K562 (cell line): ENCODE results near the gene DCUN1D2. TPM values are rescaled to one million over a fixed set of nuclear protein-coding genes. Genes with fewer than 3 reads are reported as not detected.
A peak's percentile ranks its signal among the peaks of the same experiment; 100 is the strongest.

Source experiments
- ATAC-seq: fragments of 200-7000 bp; cut with Tn5 transposase; 3 replicates; pipeline ENCODE4 v1.9.1; 2020; ENCODE audit warnings: moderate library complexity
- BruUV-seq: library from RNA; stranded (reverse); fragments of 400-500 nt; replicated peaks from 2 replicates; lab custom pipeline; 2021; lab: Mats Ljungman, UMichigan
- CTCF ChIA-PET: fragments of 300-600 bp; formaldehyde crosslinking; extraction: SDS; loops from one replicate; lab custom pipeline; 2021; ENCODE audit warnings: low intra/inter-chr PET ratio; lab: Yijun Ruan, JAX
- POLR2A ChIA-PET: fragments of 300-600, 350-650 bp; sonication (Branson Sonifier 250); formaldehyde crosslinking; extraction: SDS; loops from one replicate; lab custom pipeline; 2021; ENCODE audit warnings: antibody characterized with exemption, inconsistent platforms; lab: Yijun Ruan, JAX
- DNase-seq, 4 experiments: peaks; one replicate each; pipeline versions ENCODE4 v3.0.0 to v3.0.0-alpha.2; 2011 to 2018; ENCODE audit warnings: low spot score in 3 of 4, mixed read lengths in 3 of 4; ENCODE audit errors: extremely low read depth in 1 of 4
- FAIRE-seq: peaks from 2 replicates; lab custom pipeline; 2011; peaks lifted over from hg19 to GRCh38; lab: Jason Lieb, UNC
- H2AFZ ChIP-seq: 2 replicates; pipeline ENCODE4 v1.6.0; 2011; ENCODE audit warnings: low read depth, low read length, control low read depth, inconsistent platforms
- H3K27ac ChIP-seq: fragments of 200-600 bp; 3 replicates; pipeline ENCODE4 v1.8.0; 2011; ENCODE audit warnings: low read depth, mild to moderate bottlenecking, control low read depth, inconsistent platforms, low read length, moderate library complexity, mixed read lengths; ENCODE audit errors: extremely low read depth
- H3K27me3 ChIP-seq, 2 experiments: fragments of 300-600 bp in 1 of 2; 2 replicates in 1 of 2; 3 replicates in 1 of 2; pipeline versions ENCODE4 v1.6.0 to v1.8.0; 2011; ENCODE audit warnings: inconsistent platforms in 2 of 2, low read length in 2 of 2, mild to moderate bottlenecking in 1 of 2, mixed read lengths in 1 of 2, moderate library complexity in 1 of 2; ENCODE audit not compliant: control insufficient read depth in 2 of 2, insufficient read depth in 2 of 2
- H3K36me3 ChIP-seq: fragments of 300-600 bp; 3 replicates; pipeline ENCODE4 v1.8.0; 2011; ENCODE audit warnings: mild to moderate bottlenecking, low read length, inconsistent platforms; ENCODE audit not compliant: control insufficient read depth, insufficient read depth
- H3K4me1 ChIP-seq, 2 experiments: fragments of 200-600 bp in 1 of 2; replicated peaks in 1 of 2; 2 replicates in 1 of 2; 3 replicates in 1 of 2; pipeline versions ENCODE4 v1.5.1 to v1.8.0; 2011; ENCODE audit warnings: inconsistent platforms in 2 of 2, low read length in 2 of 2, mild to moderate bottlenecking in 1 of 2, mixed read lengths in 1 of 2, moderate library complexity in 1 of 2; ENCODE audit not compliant: control insufficient read depth in 2 of 2, insufficient read depth in 2 of 2
- H3K4me2 ChIP-seq: 2 replicates; pipeline ENCODE4 v1.6.1; 2011; ENCODE audit warnings: low read length, control low read depth, inconsistent platforms, mixed read lengths; ENCODE audit not compliant: insufficient read depth
- H3K4me3 ChIP-seq: fragments of 200-600 bp; sonication (generic), shearing (Covaris generic); 2 replicates; pipeline ENCODE4 v1.5.1; 2016; ENCODE audit warnings: control low read depth, inconsistent platforms
- H3K79me2 ChIP-seq: fragments of 200-600 bp; 3 replicates; pipeline ENCODE4 v1.8.0; 2011; ENCODE audit warnings: low read length, inconsistent platforms; ENCODE audit not compliant: control insufficient read depth, insufficient read depth
- H3K9ac ChIP-seq, 2 experiments: 2 replicates each; pipeline versions ENCODE4 v1.6.0 to v1.6.1; 2011; ENCODE audit warnings: low read depth in 2 of 2, low read length in 2 of 2, control low read depth in 1 of 2, inconsistent platforms in 1 of 2, mild to moderate bottlenecking in 1 of 2, mixed read lengths in 1 of 2; ENCODE audit not compliant: insufficient read depth in 1 of 2
- H3K9me1 ChIP-seq: one replicate; pipeline ENCODE4 v1.6.0; 2011; ENCODE audit warnings: inconsistent platforms, mild to moderate bottlenecking, low read length, moderate library complexity; ENCODE audit not compliant: control insufficient read depth, insufficient read depth
- H3K9me3 ChIP-seq: replicated peaks from 2 replicates; pipeline ENCODE4 v1.5.1; 2011; ENCODE audit warnings: low read depth, low read length, inconsistent platforms; ENCODE audit not compliant: control insufficient read depth, insufficient read depth
- H4K20me1 ChIP-seq: replicated peaks from 2 replicates; pipeline ENCODE4 v1.6.1; 2011; ENCODE audit warnings: low read length, inconsistent platforms, mixed read lengths; ENCODE audit not compliant: control insufficient read depth, insufficient read depth
- CBX2 ChIP-seq: fragments of 200-600 bp; sonication (generic); IDR thresholded peaks from one replicate; pipeline ENCODE4 v1.6.1; 2012; ENCODE audit warnings: mild to moderate bottlenecking, low read length, inconsistent platforms; ENCODE audit not compliant: insufficient read depth, poor library complexity, severe bottlenecking
- GTF2F1 ChIP-seq: IDR thresholded peaks from 2 replicates; pipeline ENCODE4 v1.6.1; 2011; ENCODE audit warnings: low read depth, low read length, improper control_type of control experiment
- NEUROD1 ChIP-seq: fragments of 150-350 bp; IDR thresholded peaks from 2 replicates; pipeline ENCODE4 v1.6.1; 2014; ENCODE audit warnings: borderline replicate concordance, low read length, low read depth; ENCODE audit not compliant: partially characterized antibody
- POLR2G ChIP-seq: fragments of 200-400 bp; formaldehyde crosslinking; IDR thresholded peaks from 2 replicates; pipeline ENCODE4 v1.6.1; 2017; ENCODE audit warnings: low read depth, mild to moderate bottlenecking, antibody characterized with exemption, low read length, moderate library complexity
- RAD21 ChIP-seq, 2 experiments: fragments of 250-450 bp in 1 of 2; fragments of 450-650 bp in 1 of 2; sonication (Bioruptor Pico) in 1 of 2; formaldehyde crosslinking in 1 of 2; IDR thresholded peaks in 1 of 2; conservative IDR thresholded peaks in 1 of 2; 2 replicates each; pipeline versions ENCODE4 v1.4.0 to v1.8.0; 2020 to 2022; ENCODE audit warnings: mild to moderate bottlenecking in 2 of 2, moderate library complexity in 1 of 2
- ZNF561 ChIP-seq: fragments of 450-650 bp; formaldehyde crosslinking; conservative IDR thresholded peaks from 2 replicates; pipeline ENCODE4 v1.4.0; 2020; ENCODE audit warnings: mild to moderate bottlenecking, moderate library complexity
- ZNF589 ChIP-seq: fragments of 200-800 bp; sonication (Bioruptor generic); IDR thresholded peaks from 2 replicates; pipeline ENCODE4 v1.6.1; 2016; ENCODE audit warnings: low read depth, missing genetic modification characterization, missing compliant biosample characterization
- WGBS: fragments of 100-300 bp; shearing (Covaris generic); methylation state at CpG from one replicate; pipeline ENCODE4 v1.1.6; 2016; ENCODE audit warnings: low coverage, mixed read lengths; ENCODE audit not compliant: insufficient coverage; ENCODE audit errors: missing lambda C conversion rate; 5-methylcytosine and 5-hydroxymethylcytosine counted together
- in situ Hi-C: fragments of 300-500 bp; cut with MboI; formaldehyde crosslinking; loops from 4 replicates; pipeline ENCODE4 v1.15.0; 2018; ENCODE audit warnings: inconsistent platforms, mixed read lengths
- intact Hi-C: fragments of 100-400 bp; cut with micrococcal nuclease; formaldehyde crosslinking; loops from 2 replicates; pipeline ENCODE4 v1.14.2; 2022
- polyA plus RNA-seq, 8 experiments: library from polyadenylated mRNA; depleted of rRNA in 4 of 8; stranded (reverse) in 5 of 8; unstranded in 3 of 8; fragments of >200 nt; fragmentation: Nextera tagmentation in 2 of 8; fragmentation: Illumina TruSeq in 1 of 8; extraction: Ambion mirVana in 2 of 8; extraction: Trizol in 1 of 8; gene quantifications; 2 replicates each; pipeline versions ENCODE4 v1.2.1 to v1.2.3, GENCODE V29; 2011 to 2014; ENCODE audit warnings: inconsistent platforms in 1 of 8, missing spikeins in 1 of 8
- total RNA-seq, 7 experiments: library from RNA; depleted of rRNA in 6 of 7; stranded (reverse); fragments of >200 nt in 6 of 7; fragmentation: Illumina TruSeq in 2 of 7; extraction: Trizol in 2 of 7; gene quantifications; 2 replicates each; pipeline versions ENCODE4 v1.2.1 to v1.2.3, GENCODE V29; 2011 to 2021; ENCODE audit warnings: low replicate concordance in 1 of 7
- TF ChIP-seq, protein P1 (sequence below): fragments of 250-450 bp; sonication (Bioruptor Pico); IDR thresholded peaks from 2 replicates; pipeline ENCODE4 v1.5.0; 2021; ENCODE audit warnings: mild to moderate bottlenecking, borderline replicate concordance
- TF ChIP-seq, protein P2 (sequence below), 3 experiments: IDR thresholded peaks in 2 of 3; conservative IDR thresholded peaks in 1 of 3; 2 replicates each; pipeline ENCODE4 v1.5.1; 2011 to 2012; ENCODE audit warnings: low read length in 3 of 3, mild to moderate bottlenecking in 3 of 3, control low read depth in 2 of 3, improper control_type of control experiment in 1 of 3, inconsistent platforms in 1 of 3, low read depth in 1 of 3, mixed read lengths in 1 of 3, moderate library complexity in 1 of 3; ENCODE audit not compliant: insufficient read depth in 2 of 3
- TF ChIP-seq, protein P3 (sequence below): fragments of 200-800 bp; sonication (Bioruptor generic); IDR thresholded peaks from 2 replicates; pipeline ENCODE4 v1.6.1; 2017; ENCODE audit warnings: missing genetic modification characterization, missing compliant biosample characterization

The DCUN1D2 gene
- total and polyA plus RNA-seq, 9 of the 15 experiments (the other 6 are each of a cell fraction or from before 2014, with no cell fraction given) = 2.1 to 16.8 (median 11.1) TPM

DNA sequence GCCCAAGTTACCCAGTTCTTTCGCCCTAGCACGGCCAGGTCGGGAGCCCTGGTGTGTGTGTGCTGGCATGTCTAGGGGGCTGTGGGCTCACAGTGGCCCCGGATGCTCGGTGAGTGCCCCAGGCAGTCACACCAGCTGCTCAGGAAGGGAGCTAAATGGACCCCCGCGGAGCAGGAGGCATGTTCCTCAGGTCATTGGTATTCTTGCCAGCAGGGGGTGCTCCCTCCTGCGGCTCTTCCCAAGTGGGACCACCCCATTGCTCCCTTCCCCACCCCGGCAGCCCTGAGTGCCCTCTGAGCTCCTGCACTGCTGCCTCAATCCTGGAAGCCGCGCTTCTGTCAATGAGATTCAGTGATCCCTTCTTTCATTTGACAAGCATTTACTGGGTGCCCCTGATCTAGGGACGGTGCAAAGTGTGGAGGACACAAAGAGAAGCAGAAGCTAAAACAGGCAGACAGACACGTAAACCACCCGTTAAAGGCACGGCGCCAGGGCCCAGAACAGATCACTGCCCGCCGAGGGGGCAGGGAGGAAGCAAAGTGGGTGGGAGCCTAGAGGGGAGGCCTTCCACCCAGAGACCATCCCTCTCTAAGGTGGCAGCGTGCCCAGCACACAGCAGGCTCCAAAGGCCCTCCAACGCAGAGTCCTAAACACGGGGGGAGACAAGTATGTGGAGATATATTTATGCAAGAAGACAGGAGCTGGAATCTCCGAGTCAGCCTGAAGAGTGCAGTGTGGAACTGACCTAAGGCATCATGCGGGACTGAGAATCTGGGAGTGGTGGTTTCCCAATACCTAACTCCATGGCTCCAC lies 32.1 kb downstream of the DCUN1D2 start:
- Histone ChIP-seq H3K4me1 (peaks cover 0 to 3% of the 10 kb centered on the region in 2 experiments; a peak in 1 of 5 replicates), H3K79me2 (no peaks in the 10 kb centered on the region), H3K36me3 (peaks cover 56% of the 10 kb centered on the region; the same call in 2 of the 3 replicates), H2AFZ (no peak overlapping the region), H3K9ac (no peak overlapping the region), H3K4me2 (no peak overlapping the region), H3K4me3 (no peak overlapping the region), H3K27ac (no peak overlapping the region), H3K27me3 (no peaks in the 10 kb centered on the region), H3K9me3 (no peaks in the 10 kb centered on the region), H3K9me1 (no peaks in the 10 kb centered on the region), H4K20me1 (no peaks in the 10 kb centered on the region)
- TF ChIP-seq CBX2 = no peak
- no peak for TF ChIP-seq NEUROD1
- TF ChIP-seq, protein P1, sequence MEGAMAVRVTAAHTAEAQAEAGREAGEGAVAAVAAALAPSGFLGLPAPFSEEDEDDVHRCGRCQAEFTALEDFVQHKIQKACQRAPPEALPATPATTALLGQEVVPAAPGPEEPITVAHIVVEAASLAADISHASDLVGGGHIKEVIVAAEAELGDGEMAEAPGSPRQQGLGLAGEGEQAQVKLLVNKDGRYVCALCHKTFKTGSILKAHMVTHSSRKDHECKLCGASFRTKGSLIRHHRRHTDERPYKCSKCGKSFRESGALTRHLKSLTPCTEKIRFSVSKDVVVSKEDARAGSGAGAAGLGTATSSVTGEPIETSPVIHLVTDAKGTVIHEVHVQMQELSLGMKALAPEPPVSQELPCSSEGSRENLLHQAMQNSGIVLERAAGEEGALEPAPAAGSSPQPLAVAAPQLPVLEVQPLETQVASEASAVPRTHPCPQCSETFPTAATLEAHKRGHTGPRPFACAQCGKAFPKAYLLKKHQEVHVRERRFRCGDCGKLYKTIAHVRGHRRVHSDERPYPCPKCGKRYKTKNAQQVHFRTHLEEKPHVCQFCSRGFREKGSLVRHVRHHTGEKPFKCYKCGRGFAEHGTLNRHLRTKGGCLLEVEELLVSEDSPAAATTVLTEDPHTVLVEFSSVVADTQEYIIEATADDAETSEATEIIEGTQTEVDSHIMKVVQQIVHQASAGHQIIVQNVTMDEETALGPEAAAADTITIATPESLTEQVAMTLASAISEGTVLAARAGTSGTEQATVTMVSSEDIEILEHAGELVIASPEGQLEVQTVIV = no peak
- no peak for TF ChIP-seq ZNF561 (CRISPR knock-in tag)
- TF ChIP-seq POLR2G = 0 out of 2 replicates have a peak, but pooled peaks have one; percentile 7
- TF ChIP-seq ZNF589 (CRISPR knock-in tag) = no peak
- TF ChIP-seq, protein P2, sequence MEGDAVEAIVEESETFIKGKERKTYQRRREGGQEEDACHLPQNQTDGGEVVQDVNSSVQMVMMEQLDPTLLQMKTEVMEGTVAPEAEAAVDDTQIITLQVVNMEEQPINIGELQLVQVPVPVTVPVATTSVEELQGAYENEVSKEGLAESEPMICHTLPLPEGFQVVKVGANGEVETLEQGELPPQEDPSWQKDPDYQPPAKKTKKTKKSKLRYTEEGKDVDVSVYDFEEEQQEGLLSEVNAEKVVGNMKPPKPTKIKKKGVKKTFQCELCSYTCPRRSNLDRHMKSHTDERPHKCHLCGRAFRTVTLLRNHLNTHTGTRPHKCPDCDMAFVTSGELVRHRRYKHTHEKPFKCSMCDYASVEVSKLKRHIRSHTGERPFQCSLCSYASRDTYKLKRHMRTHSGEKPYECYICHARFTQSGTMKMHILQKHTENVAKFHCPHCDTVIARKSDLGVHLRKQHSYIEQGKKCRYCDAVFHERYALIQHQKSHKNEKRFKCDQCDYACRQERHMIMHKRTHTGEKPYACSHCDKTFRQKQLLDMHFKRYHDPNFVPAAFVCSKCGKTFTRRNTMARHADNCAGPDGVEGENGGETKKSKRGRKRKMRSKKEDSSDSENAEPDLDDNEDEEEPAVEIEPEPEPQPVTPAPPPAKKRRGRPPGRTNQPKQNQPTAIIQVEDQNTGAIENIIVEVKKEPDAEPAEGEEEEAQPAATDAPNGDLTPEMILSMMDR (IDR thresholded peaks at IDR 0.05 in 2 of 3, conservative IDR thresholded peaks at IDR 0.05 in 1 of 3; ENCODE audit: insufficient read depth in 2 of 3, low read depth in 1 of 3, low read length in 3 of 3) = peak; percentile 20 to 54 (median 25); a peak in 4 of 6 replicates
- peak in 1 of 2 experiments; percentile 13; a peak in 1 of 4 replicates for TF ChIP-seq RAD21 (CRISPR knock-in tag; conservative IDR thresholded peaks at IDR 0.05 in 1 of 2, IDR thresholded peaks at IDR 0.05 in 1 of 2)
- TF ChIP-seq GTF2F1 = no peak
- TF ChIP-seq, protein P3, sequence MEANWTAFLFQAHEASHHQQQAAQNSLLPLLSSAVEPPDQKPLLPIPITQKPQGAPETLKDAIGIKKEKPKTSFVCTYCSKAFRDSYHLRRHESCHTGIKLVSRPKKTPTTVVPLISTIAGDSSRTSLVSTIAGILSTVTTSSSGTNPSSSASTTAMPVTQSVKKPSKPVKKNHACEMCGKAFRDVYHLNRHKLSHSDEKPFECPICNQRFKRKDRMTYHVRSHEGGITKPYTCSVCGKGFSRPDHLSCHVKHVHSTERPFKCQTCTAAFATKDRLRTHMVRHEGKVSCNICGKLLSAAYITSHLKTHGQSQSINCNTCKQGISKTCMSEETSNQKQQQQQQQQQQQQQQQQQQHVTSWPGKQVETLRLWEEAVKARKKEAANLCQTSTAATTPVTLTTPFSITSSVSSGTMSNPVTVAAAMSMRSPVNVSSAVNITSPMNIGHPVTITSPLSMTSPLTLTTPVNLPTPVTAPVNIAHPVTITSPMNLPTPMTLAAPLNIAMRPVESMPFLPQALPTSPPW = no peak
- in situ Hi-C loops (no loop called here), intact Hi-C loops (loop anchor here (1.0 kb wide), 1 partner anchor 104 kb away; no protein-coding TSS in a partner anchor)
- peak; percentile 69 for ATAC-seq
- DNase-seq = peak; percentile 17 to 23 (median 18)
- 97% methylated on average over 10 of the region's 23 CpGs for WGBS
- BruUV-seq = no TSS peak
- ChIA-PET POLR2A (no interaction called here), CTCF (interaction anchor here (1.0 to 1.2 kb wide), 2 partner anchors 104 kb away, joined by 4 read pairs; no protein-coding TSS in a partner anchor)
- no peak for FAIRE-seq
